Endothelial cell (in vitro differentiated cells): Measurements from ENCODE around the gene TAPBP. TPM values are rescaled to one million over a fixed set of nuclear protein-coding genes. Genes with fewer than 3 reads are reported as not detected.

Experiments used
- DNase-seq: peaks from one replicate; pipeline ENCODE4 v3.0.0; 2021; ENCODE audit warnings: low spot score
- H3K27ac Mint-ChIP-seq: one replicate; pipeline ENCODE4 v1.8.0; 2021; ENCODE audit warnings: mixed read lengths, inconsistent platforms; ENCODE audit not compliant: unreplicated experiment
- H3K27me3 Mint-ChIP-seq: one replicate; pipeline ENCODE4 v1.8.0; 2021; ENCODE audit warnings: mild to moderate bottlenecking, moderate library complexity, mixed read lengths, inconsistent platforms; ENCODE audit not compliant: unreplicated experiment
- H3K36me3 Mint-ChIP-seq: one replicate; pipeline ENCODE4 v1.8.0; 2021; ENCODE audit warnings: mild to moderate bottlenecking, low read depth, mixed read lengths, inconsistent platforms; ENCODE audit not compliant: unreplicated experiment
- H3K4me1 Mint-ChIP-seq: one replicate; pipeline ENCODE4 v1.8.0; 2021; ENCODE audit warnings: mild to moderate bottlenecking, mixed read lengths, inconsistent platforms; ENCODE audit not compliant: unreplicated experiment
- H3K4me3 Mint-ChIP-seq: one replicate; pipeline ENCODE4 v1.8.0; 2021; ENCODE audit warnings: mild to moderate bottlenecking, mixed read lengths, inconsistent platforms; ENCODE audit not compliant: unreplicated experiment
- H3K9me3 Mint-ChIP-seq: one replicate; pipeline ENCODE4 v1.8.0; 2021; ENCODE audit warnings: mixed read lengths, inconsistent platforms; ENCODE audit not compliant: unreplicated experiment
- total RNA-seq: library from RNA; stranded (reverse); fragmentation: NEBNext Ultra II Directional; extraction: Animal tissue kit (Norgen Biotek cat#: 25700); gene quantifications from one replicate; pipeline ENCODE4 v1.2.1, GENCODE V29; 2021; ENCODE audit not compliant: unreplicated experiment
- TF ChIP-seq, protein P1 (sequence below): fragments of 200-600 bp; sonication (generic); IDR thresholded peaks from one replicate; pipeline ENCODE4 v1.5.0; 2021; ENCODE audit warnings: antibody characterized with exemption; ENCODE audit not compliant: unreplicated experiment

TAPBP gene
- total RNA-seq, 1 donor from 2014 or later: 57.1 TPM

- Mint-ChIP-seq H3K27ac (peak overlapping the region; percentile 92), H3K27me3 (peaks cover 43% of the 10 kb centered on the region), H3K9me3 (no peaks in the 10 kb centered on the region), H3K4me3 (peak overlapping the region; percentile 100), H3K36me3 (peaks cover 19% of the 10 kb centered on the region), H3K4me1 (peaks cover 27% of the 10 kb centered on the region)
- DNase-seq: no peak
- TF ChIP-seq, protein P1, sequence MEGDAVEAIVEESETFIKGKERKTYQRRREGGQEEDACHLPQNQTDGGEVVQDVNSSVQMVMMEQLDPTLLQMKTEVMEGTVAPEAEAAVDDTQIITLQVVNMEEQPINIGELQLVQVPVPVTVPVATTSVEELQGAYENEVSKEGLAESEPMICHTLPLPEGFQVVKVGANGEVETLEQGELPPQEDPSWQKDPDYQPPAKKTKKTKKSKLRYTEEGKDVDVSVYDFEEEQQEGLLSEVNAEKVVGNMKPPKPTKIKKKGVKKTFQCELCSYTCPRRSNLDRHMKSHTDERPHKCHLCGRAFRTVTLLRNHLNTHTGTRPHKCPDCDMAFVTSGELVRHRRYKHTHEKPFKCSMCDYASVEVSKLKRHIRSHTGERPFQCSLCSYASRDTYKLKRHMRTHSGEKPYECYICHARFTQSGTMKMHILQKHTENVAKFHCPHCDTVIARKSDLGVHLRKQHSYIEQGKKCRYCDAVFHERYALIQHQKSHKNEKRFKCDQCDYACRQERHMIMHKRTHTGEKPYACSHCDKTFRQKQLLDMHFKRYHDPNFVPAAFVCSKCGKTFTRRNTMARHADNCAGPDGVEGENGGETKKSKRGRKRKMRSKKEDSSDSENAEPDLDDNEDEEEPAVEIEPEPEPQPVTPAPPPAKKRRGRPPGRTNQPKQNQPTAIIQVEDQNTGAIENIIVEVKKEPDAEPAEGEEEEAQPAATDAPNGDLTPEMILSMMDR: no peak
These were observed 17.0 kb downstream of the TAPBP start for GRCh38 chr6:33296797-33297405.

- peaks cover 22% of the 10 kb centered on the region for H3K36me3 Mint-ChIP-seq
- peak overlapping the region; percentile 89 for H3K4me3 Mint-ChIP-seq
- no peak for DNase-seq
- peak overlapping the region; percentile 87 for H3K27ac Mint-ChIP-seq
- TF ChIP-seq, protein P1: no peak
- H3K4me1 Mint-ChIP-seq: peaks cover 30% of the 10 kb centered on the region
- peaks cover 42% of the 10 kb centered on the region for H3K27me3 Mint-ChIP-seq
- H3K9me3 Mint-ChIP-seq: no peaks in the 10 kb centered on the region
These were observed 18.1 kb downstream of the TAPBP start for GRCh38 chr6:33295621-33296369.

- peaks cover 34% of the 10 kb centered on the region for H3K4me1 Mint-ChIP-seq
- peak overlapping the region; percentile 26 for H3K4me3 Mint-ChIP-seq
- no peak overlapping the region for H3K27ac Mint-ChIP-seq
- DNase-seq: no peak
- H3K9me3 Mint-ChIP-seq: no peaks in the 10 kb centered on the region
- peaks cover 33% of the 10 kb centered on the region for H3K27me3 Mint-ChIP-seq
- H3K36me3 Mint-ChIP-seq: peaks cover 22% of the 10 kb centered on the region
- TF ChIP-seq, protein P1: no peak
These were observed 19.6 kb downstream of the TAPBP start for GRCh38 chr6:33294086-33294823.

GRCh38 chr6:33292996-33293682 lies 20.7 kb downstream of the TAPBP start:
- peaks cover 22% of the 10 kb centered on the region for H3K36me3 Mint-ChIP-seq
- peaks cover 43% of the 10 kb centered on the region for H3K4me1 Mint-ChIP-seq
- TF ChIP-seq, protein P1: no peak
- peaks cover 28% of the 10 kb centered on the region for H3K27me3 Mint-ChIP-seq
- peak overlapping the region; percentile 74 for H3K4me3 Mint-ChIP-seq
- no peaks in the 10 kb centered on the region for H3K9me3 Mint-ChIP-seq
- H3K27ac Mint-ChIP-seq: peak overlapping the region; percentile 68
- no peak for DNase-seq
